Measurements from ENCODE around the gene CDH23.

CDH23 gene

GRCh38 chr10:71436268-71437125 lies 39.8 kb downstream of the CDH23 start:
- no peak for DNase-seq (ENCODE audit: low read depth)
- in situ Hi-C loops (cut with HindIII; ENCODE audit: low sequenced_read_pairs), result no loop called here
- no peak for TF ChIP-seq CTCF (IDR thresholded peaks at IDR 0.05; ENCODE audit: low read depth, low read length, missing control alignments)
- no peak overlapping the region for H3K4me3 ChIP-seq (ENCODE audit: low read depth, low read length)

- no peak overlapping the region for H3K4me3 ChIP-seq (ENCODE audit: low read depth, low read length)
- no peak for DNase-seq (ENCODE audit: low read depth)
- in situ Hi-C loops (cut with HindIII; ENCODE audit: low sequenced_read_pairs), result no loop called here
- no peak for TF ChIP-seq CTCF (IDR thresholded peaks at IDR 0.05; ENCODE audit: low read depth, low read length, missing control alignments)
Measured at GRCh38 chr10:71437537-71438092, 40.9 kb downstream of the CDH23 start.

- no peak for DNase-seq (ENCODE audit: low read depth)
- TF ChIP-seq CTCF (IDR thresholded peaks at IDR 0.05; ENCODE audit: low read depth, low read length, missing control alignments), result no peak
- H3K4me3 ChIP-seq (ENCODE audit: low read depth, low read length), result no peak overlapping the region
- in situ Hi-C loops (cut with HindIII; ENCODE audit: low sequenced_read_pairs), result no loop called here
Measured at GRCh38 chr10:71438761-71439160, 42.0 kb downstream of the CDH23 start.

GRCh38 chr10:71439670-71440425 lies 43.1 kb downstream of the CDH23 start:
- no peak for TF ChIP-seq CTCF (IDR thresholded peaks at IDR 0.05; ENCODE audit: low read depth, low read length, missing control alignments)
- in situ Hi-C loops (cut with HindIII; ENCODE audit: low sequenced_read_pairs), result no loop called here

GRCh38 chr10:71440506-71441035 lies 43.9 kb downstream of the CDH23 start:
- no peak for TF ChIP-seq CTCF (IDR thresholded peaks at IDR 0.05; ENCODE audit: low read depth, low read length, missing control alignments)
- H3K4me3 ChIP-seq (ENCODE audit: low read depth, low read length), result no peak overlapping the region
- in situ Hi-C loops (cut with HindIII; ENCODE audit: low sequenced_read_pairs), result no loop called here
- DNase-seq (ENCODE audit: low read depth), result no peak

More at GRCh38 chr10:71439670-71440425, 43.1 kb downstream of the CDH23 start:
- no peak for DNase-seq (ENCODE audit: low read depth)
- H3K4me3 ChIP-seq (ENCODE audit: low read depth, low read length), result no peak overlapping the region

GRCh38 chr10:71442000-71442399 lies 45.3 kb downstream of the CDH23 start:
- H3K4me3 ChIP-seq (ENCODE audit: low read depth, low read length), result no peak overlapping the region
- no peak for DNase-seq (ENCODE audit: low read depth)
- in situ Hi-C loops (cut with HindIII; ENCODE audit: low sequenced_read_pairs), result no loop called here
- no peak for TF ChIP-seq CTCF (IDR thresholded peaks at IDR 0.05; ENCODE audit: low read depth, low read length, missing control alignments)

Measured in astrocyte of the cerebellum (primary cell).